Thymus (tissue), 11 donors: ENCODE results near the gene PFN2. TPM values are rescaled to one million over a fixed set of nuclear protein-coding genes. Genes with fewer than 3 reads are reported as not detected.
"Not testable (repeated sequence)": the region's sequence is repeated elsewhere in the genome, so short reads cannot be mapped to it uniquely, and the experiment has no call there.

Experiments used
- DNase-seq, 9 donors: peaks; one replicate each; pipeline ENCODE4 v3.0.0-alpha.2; 2013; ENCODE audit warnings: low spot score in 9 of 9, low read depth in 6 of 9, missing footprints in 1 of 9
- H3K27ac ChIP-seq, 2 donors: one replicate each; pipeline ENCODE4 v1.5.1; 2013; ENCODE audit warnings: control low read depth in 1 of 2, low read depth in 1 of 2, low read length in 1 of 2, mild to moderate bottlenecking in 1 of 2, moderate library complexity in 1 of 2
- H3K27me3 ChIP-seq, 2 donors: one replicate each; pipeline ENCODE4 v1.5.1; 2013; ENCODE audit warnings: low read length in 1 of 2; ENCODE audit not compliant: control insufficient read depth in 2 of 2, insufficient read depth in 1 of 2
- H3K36me3 ChIP-seq, 2 donors: one replicate each; pipeline ENCODE4 v1.5.1; 2013; ENCODE audit warnings: low read length in 1 of 2, mild to moderate bottlenecking in 1 of 2, moderate library complexity in 1 of 2; ENCODE audit not compliant: control insufficient read depth in 2 of 2, insufficient read depth in 2 of 2
- H3K4me1 ChIP-seq, 2 donors: one replicate each; pipeline ENCODE4 v1.5.1; 2013; ENCODE audit warnings: low read length in 2 of 2; ENCODE audit not compliant: control insufficient read depth in 2 of 2, insufficient read depth in 2 of 2
- H3K4me3 ChIP-seq, 2 donors: one replicate each; pipeline ENCODE4 v1.5.1; 2013; ENCODE audit warnings: low read length in 2 of 2, control low read depth in 1 of 2, mild to moderate bottlenecking in 1 of 2
- H3K9me3 ChIP-seq, 2 donors: one replicate each; pipeline ENCODE4 v1.5.1; 2013; ENCODE audit warnings: low read length in 1 of 2, mild to moderate bottlenecking in 1 of 2; ENCODE audit not compliant: control insufficient read depth in 2 of 2, insufficient read depth in 1 of 2
- WGBS: extraction: QIAGEN DNeasy Blood & Tissue Kit; methylation state at CpG from one replicate; pipeline ENCODE4 v1.1.7; 2013; 5-methylcytosine and 5-hydroxymethylcytosine counted together
- polyA plus RNA-seq: library from polyadenylated mRNA; stranded (reverse); fragments of 200-250 nt; gene quantifications from one replicate; pipeline ENCODE4 v1.2.3, GENCODE V29; 2013
- total RNA-seq: library from RNA; stranded (reverse); fragments of 120-200 nt; gene quantifications from one replicate; pipeline ENCODE4 v1.2.4, GENCODE V29; 2013
- donor health status: healthy.

Gene PFN2
- total and polyA plus RNA-seq, 2 donors, result 23.6 to 73.9 TPM

DNA sequence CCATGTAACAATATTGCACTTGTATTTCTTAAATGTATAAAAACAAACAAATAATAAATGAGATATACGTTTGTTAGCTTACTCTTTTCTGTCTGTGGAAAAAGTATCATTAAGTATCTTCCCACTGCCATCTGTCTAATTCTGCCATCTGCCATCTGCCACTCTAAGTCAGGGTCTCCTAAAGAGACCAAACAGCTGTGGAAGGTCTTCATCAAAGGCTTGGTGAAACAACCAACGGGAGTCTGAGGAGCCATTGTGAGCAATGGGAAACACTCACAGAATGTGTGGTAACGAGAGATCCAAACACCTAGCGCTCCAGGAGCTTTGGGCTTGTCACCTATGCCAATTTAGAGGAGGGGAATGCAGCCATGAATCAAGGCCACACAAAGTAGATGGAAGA, 28.7 kb upstream of the PFN2 start:
- no peaks in the 10 kb centered on the region for H3K36me3 ChIP-seq
- no peak overlapping the region for H3K27ac ChIP-seq
- no peaks in the 10 kb centered on the region for H3K4me1 ChIP-seq
- H3K27me3 ChIP-seq, result no peaks in the 10 kb centered on the region
- no peak for DNase-seq
- WGBS, result 95% methylated on average over 4 of the region's 4 CpGs
- H3K9me3 ChIP-seq, result peaks cover 0 to 4% of the 10 kb centered on the region in 2 donors
- no peak overlapping the region for H3K4me3 ChIP-seq

DNA sequence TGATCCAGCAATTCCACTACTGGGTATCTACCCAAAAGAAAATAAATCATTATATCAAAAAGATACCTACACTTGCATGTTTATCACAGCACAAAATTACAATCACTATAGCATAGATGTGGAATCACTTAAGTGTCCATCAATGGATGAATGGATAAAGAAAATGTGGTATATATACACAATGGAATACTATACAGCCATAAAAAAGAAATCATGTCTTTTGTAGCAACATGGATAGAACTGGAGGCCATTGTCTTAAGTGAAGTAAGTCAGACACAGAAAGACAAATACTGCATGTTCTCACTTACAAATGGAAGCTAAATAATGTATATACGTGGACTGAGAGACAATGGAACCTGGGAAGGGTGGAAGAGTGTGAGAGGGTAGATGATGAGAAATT, 28.3 kb upstream of the PFN2 start:
- no peak for DNase-seq
- H3K9me3 ChIP-seq, result peaks cover 0 to 7% of the 10 kb centered on the region in 2 donors
- WGBS, result 99% methylated on average over 1 of the region's 1 CpG

DNA sequence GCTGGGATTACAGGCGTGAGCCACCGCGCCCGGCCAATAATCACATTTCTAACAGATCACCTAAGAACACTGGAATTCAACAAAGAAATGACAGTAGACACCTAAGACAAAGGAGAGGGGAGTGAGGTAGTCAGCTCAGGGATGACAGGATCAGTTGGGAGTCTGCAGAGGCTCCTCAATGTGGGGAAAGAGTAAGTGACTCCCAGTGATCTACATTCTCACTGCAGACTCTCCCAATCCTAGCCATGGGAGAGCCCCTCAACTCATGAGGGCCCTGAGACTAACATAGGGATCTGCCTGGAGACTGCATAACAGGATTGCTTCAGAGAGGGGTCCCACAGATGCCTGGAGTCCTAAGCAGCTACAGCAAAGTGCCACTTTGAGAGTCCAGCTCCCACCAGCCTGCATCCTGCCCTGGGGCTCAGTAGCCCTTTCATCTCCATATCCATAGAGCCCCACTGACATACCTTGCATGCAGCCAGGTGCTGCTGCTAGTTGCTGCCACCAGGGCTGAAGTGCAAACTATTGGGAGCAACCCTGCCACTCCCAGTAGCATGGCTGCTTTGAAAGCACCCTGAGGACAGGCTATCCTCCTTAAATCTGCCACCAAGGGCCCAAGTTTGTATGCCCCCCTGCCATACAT, 21.8 kb upstream of the PFN2 start:
- WGBS, result 97% methylated on average over 4 of the region's 4 CpGs
- peaks cover 0 to 2% of the 10 kb centered on the region in 2 donors for H3K27me3 ChIP-seq

More for the DNA sequence above, 28.3 kb upstream of the PFN2 start:
- H3K27me3 ChIP-seq, result no peaks in the 10 kb centered on the region
- H3K4me1 ChIP-seq, result no peaks in the 10 kb centered on the region
- H3K36me3 ChIP-seq, result no peaks in the 10 kb centered on the region
- no peak overlapping the region for H3K27ac ChIP-seq
- no peak overlapping the region for H3K4me3 ChIP-seq

DNA sequence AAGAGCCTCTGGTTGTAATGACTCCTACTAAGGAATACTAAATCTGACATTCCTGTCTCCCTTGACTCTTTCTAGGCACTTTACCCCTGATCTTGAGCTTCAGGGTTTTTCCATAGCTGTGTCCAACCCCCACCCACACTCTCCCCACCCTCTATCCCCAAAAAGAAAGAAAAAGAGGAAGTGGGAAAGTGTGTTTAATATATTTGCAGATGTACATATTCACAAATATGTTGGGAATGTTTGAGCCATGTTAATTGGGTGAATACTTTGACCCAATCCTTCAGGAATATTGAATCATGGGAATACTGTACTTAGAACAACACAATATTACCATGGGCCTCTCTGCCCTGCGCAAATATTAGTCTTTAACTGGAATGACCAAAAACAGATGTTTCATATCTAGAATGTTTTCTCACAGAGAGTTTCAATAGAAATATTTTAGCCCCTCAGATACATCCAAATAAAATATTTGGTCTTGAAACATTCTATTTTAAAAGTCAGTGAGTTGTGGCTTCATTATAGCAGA, 19.8 kb upstream of the PFN2 start:
- H3K27ac ChIP-seq, result no peak overlapping the region
- no peaks in the 10 kb centered on the region for H3K4me1 ChIP-seq
- 100% methylated on average over 1 of the region's 1 CpG for WGBS
- H3K27me3 ChIP-seq, result peaks cover 0 to 2% of the 10 kb centered on the region in 2 donors
- no peak for DNase-seq
- peaks cover 0 to 14% of the 10 kb centered on the region in 2 donors for H3K9me3 ChIP-seq
- no peak overlapping the region for H3K4me3 ChIP-seq
- no peaks in the 10 kb centered on the region for H3K36me3 ChIP-seq

More for the DNA sequence above, 21.8 kb upstream of the PFN2 start:
- Histone ChIP-seq H3K4me3 (no peak overlapping the region), H3K4me1 (no peaks in the 10 kb centered on the region), H3K9me3 (peaks cover 0 to 14% of the 10 kb centered on the region in 2 donors), H3K27ac (no peak overlapping the region), H3K36me3 (no peaks in the 10 kb centered on the region)
- no peak for DNase-seq

DNA sequence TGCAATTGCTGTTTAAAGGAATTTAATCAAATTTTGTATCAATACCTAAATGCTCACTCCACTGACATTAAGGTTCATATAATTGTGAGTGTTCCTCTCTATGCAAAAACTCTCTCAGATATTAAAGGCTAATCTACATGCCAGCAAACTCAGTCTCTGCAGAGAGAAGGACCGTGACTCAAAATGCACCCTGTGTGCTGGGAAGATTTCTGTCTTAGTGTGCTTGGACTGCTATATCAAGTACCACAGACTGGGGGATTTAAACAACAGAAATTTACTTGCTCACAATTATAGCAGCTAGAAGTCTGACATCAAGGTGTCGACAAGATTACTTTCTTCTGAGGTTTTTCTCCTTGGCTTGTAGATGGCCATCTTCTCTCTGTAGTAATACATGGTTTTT, 18.6 kb upstream of the PFN2 start:
- 98% methylated on average over 2 of the region's 2 CpGs for WGBS
- Histone ChIP-seq H3K4me1 (no peaks in the 10 kb centered on the region), H3K36me3 (no peaks in the 10 kb centered on the region), H3K4me3 (no peak overlapping the region), H3K27me3 (peaks cover 0 to 2% of the 10 kb centered on the region in 2 donors), H3K27ac (no peak overlapping the region), H3K9me3 (peaks cover 0 to 9% of the 10 kb centered on the region in 2 donors)
- DNase-seq, result no peak

DNA sequence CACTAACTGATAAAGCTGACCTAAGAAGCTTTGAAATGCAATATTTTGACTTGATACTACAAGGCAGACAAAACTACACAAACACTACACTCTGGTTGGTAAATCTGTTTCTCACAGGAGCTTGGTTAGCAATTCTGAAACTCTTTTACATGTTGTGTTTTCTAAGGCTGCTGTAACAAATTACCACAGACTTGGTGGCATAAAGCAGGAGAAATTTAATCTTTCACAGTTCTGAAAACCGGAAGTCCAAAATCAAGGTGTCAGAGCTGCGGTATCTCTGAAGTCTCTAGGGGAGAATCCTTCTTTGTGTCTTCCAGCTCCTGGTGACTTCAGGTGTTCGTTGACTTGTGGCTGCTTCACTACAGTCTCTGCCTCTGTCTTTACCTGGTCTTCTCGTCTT, 12.9 kb upstream of the PFN2 start:
- no peaks in the 10 kb centered on the region for H3K4me1 ChIP-seq
- peaks cover 0 to 2% of the 10 kb centered on the region in 2 donors for H3K27me3 ChIP-seq
- no peaks in the 10 kb centered on the region for H3K36me3 ChIP-seq
- H3K9me3 ChIP-seq, result no peaks in the 10 kb centered on the region
- WGBS, result 95% methylated on average over 4 of the region's 4 CpGs
- no peak overlapping the region for H3K27ac ChIP-seq
- DNase-seq, result no peak
- H3K4me3 ChIP-seq, result no peak overlapping the region

DNA sequence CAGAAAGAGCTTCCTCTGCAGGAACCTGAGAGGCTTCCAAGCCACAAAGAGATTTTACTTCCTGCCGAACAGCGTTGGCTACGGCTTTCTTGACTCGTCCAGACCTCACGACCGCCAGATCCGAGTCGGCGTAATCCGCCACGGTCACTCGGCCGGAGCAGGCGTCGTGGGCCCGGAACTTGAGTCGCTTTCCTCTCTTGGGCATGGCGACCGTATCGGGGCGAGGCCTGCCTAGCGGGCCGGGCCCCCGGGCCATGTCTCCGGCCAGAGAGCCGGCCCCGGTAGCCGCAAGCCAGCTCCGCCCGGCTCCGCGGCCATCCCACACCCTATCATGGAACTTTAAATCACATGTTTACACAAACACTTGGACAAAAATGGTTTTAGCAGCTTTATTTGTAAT, 12.4 kb upstream of the PFN2 start:
- DNase-seq, H3K27ac ChIP-seq, H3K4me3 ChIP-seq, H3K36me3 ChIP-seq, H3K9me3 ChIP-seq, H3K27me3 ChIP-seq, H3K4me1 ChIP-seq: not testable (repeated sequence)
- WGBS, result 96% methylated on average over 32 of the region's 32 CpGs

DNA sequence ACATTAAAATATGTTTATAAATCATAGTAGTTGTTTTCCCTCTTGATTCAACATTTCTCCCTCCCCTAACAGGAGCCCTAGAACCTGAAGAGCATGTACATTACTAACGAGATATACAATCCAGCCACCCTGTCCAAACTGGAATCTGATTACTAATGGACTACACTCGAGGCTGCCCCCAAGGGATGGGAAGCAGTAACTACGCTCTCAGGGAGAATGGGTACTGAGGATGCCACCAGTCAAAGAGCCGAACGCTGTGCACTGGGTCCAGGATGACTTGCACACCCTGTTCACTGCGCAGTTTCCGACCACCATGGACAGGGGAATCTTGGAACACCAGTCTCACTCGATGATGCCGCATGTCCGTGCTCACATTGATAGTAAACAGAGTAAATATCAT, 11.3 kb upstream of the PFN2 start:
- WGBS, result 82% methylated on average over 3 of the region's 10 CpGs
- H3K9me3 ChIP-seq, H3K27ac ChIP-seq, H3K4me1 ChIP-seq, H3K27me3 ChIP-seq, H3K36me3 ChIP-seq, DNase-seq, H3K4me3 ChIP-seq: not testable (repeated sequence)

DNA sequence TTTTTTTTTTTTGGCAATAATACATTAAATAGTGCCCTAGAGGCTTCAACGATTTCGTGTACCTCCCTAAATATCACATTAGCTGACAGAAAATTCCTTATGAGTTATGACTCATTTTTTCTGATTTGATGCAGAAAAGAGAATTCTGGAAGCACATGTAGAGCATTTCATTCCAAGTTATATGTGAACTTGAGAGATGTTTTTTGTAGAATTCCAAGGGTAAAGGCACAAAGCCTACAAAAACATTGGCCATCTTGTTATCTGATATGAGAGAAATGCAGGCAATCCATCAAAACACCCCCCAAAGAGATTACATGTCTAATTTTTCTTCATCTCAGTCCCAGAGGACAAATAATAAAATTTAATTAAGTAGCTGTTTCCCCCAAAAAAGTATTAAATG, 6.7 kb upstream of the PFN2 start:
- H3K4me1 ChIP-seq, result no peaks in the 10 kb centered on the region
- H3K36me3 ChIP-seq, result no peaks in the 10 kb centered on the region
- H3K9me3 ChIP-seq, result no peaks in the 10 kb centered on the region
- no peak for DNase-seq
- WGBS, result 92% methylated on average over 2 of the region's 2 CpGs
- H3K27ac ChIP-seq, result no peak overlapping the region
- peaks cover 4 to 18% of the 10 kb centered on the region in 2 donors for H3K27me3 ChIP-seq
- no peak overlapping the region for H3K4me3 ChIP-seq
